NCI-H2227 (cell line): ENCODE results near the gene HOXB4.
A peak's percentile ranks its signal among the peaks of the same experiment; 100 is the strongest.

Source experiments
- DNase-seq: peaks from one replicate; lab custom pipeline; 2025; ENCODE audit not compliant: unreplicated experiment; lab: John Stamatoyannopoulos, UW

The HOXB4 gene

DNA sequence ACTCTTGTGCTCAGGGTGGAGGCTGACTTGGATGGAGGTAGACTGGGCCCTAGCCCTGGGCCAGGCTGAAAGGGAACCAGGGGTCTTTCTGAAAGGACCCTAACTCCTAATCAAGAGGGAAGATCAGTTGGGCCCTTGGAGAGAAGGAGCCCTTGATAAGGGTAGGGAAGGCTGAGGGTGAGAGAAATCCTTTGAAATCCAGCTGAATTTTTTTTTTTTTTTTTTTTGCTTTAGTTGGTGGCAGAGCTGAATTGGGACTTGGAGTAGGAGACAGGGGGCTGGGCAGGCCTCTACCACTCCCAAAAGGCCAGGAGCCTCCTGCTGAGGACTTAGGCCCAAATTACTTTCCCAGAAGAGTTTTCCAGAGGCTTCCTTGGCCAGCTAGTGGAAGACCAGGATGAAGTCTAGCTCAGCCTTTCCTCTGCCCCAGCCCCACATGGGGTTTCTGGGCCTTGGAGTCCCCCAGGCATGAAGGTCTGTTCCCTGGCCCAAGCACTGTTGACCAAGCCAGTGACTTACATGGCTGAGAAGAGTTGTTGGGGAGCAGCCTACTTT, 12.5 kb upstream of the HOXB4 start:
- no peak for DNase-seq

GRCh38 chr17:48589831-48590606, 11.9 kb upstream of the HOXB4 start, which contains the start of gene HOXB3:
TSS of gene HOXB3 (minus strand) at chr17:48590241. CDS start at chr17:48552474, 37,767 bp downstream.
- no peak for DNase-seq

- no peak for DNase-seq
Measured at GRCh38 chr17:48589060-48589830, 11.1 kb upstream of the HOXB4 start.

DNA sequence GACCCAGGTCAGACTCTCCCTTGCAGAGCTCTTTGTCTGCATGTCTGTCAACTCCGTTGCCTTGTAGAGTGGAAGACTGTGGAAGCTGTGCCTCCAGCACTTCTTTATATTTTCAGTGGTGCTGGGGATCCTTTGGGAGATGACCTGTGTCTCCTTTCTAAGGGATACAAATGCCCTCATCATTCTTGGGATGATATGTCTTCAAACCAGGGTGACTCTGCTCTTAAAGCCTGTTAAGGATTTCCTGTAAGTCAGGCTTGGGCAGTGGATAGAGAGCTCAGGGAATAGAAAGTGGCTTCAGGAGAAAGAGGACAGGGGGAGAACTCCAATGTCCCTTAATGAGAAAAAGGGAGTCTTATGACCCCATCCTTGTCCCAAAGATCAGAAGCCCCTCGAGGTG, 10.4 kb upstream of the HOXB4 start:
- no peak for DNase-seq

DNA sequence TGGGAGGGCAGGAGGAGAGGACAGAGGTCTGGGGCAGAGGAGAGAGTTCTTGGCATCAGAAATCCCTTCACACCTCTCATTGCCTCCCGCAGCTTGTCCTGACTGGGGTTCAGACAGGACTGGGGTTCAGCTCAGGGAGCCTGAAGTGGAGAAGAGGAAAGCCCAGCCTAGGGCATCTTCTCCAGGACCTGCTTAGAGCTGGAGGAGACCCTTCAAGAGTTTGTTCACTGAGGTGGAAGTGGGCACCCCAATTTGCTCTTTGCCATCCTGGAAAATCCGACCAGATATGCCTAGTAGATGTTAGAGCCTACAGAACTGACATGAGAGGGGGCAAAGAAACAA, 9.9 kb upstream of the HOXB4 start:
- no peak for DNase-seq

GRCh38 chr17:48587276-48588073, 9.3 kb upstream of the HOXB4 start:
- DNase-seq = no peak

DNA sequence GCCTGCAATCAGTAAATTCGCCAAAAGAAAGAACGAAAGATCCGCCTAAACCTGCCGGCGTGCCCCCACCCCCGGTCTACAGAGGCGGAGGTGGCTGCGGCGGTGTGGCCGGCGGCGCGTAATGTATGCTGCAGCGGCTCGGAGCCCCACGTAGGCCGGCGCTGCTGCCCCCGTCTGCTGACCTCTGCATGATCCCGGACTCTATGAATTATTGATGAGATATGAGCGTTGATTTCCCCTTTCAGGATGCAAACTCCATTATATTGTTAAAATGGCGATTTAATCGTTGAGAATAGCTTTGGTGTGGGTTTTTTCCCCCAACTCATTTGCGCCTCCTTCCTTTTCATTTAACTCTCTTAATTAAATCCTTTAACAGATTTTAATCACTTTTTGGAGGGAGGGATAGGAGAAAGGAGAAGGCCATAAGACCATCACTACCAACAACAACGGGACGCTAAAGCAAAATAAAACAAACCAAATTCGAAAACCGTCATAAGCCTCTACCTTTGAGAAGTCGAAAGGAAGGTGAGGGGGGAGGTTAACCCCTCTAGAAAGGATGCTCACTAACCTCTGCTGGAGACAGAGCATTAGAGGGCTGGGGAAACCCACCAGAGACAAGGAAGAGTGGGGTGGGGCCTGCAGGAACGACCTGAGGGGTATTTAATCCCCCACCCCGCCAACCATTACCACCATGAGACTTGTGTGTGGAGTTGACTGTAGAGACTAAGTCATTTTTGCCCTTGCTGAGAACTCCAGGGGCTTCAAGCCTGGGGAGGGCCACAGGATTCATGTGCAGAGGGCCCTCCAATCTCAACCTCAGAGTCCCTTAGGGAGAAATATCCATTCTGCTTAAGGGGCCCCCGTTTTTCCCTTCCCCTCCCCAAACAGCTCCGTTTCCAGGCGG, 8.5 kb upstream of the HOXB4 start:
- DNase-seq = peak; percentile 29

GRCh38 chr17:48584223-48584741, 6.1 kb upstream of the HOXB4 start:
- DNase-seq = no peak

DNA sequence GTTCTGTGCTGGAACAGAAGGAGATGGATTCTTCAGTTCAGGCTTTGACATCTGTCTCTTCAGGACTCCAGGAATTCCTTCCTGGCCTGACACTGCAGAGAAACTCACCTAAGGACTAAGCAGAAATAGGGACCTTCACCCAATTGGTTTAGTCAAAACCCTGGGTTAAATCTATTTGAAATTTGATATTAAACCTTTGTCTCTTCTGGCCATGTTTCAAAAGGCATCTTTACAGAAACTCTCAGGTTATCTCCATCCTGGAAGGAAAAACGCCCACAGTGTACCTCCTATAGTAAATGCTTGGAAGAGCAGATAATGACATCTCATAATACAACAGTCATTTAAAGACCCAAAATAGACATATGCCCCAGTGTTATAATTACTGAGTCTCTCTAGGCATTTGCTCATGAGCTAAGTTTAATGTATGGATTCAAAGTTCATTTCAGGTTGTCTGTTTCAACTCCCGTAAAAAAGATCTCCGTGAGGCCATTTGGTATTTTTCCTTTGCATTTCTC, 5.6 kb upstream of the HOXB4 start:
- DNase-seq = no peak

- DNase-seq = no peak
Measured at GRCh38 chr17:48582750-48583069, 4.6 kb upstream of the HOXB4 start.

DNA sequence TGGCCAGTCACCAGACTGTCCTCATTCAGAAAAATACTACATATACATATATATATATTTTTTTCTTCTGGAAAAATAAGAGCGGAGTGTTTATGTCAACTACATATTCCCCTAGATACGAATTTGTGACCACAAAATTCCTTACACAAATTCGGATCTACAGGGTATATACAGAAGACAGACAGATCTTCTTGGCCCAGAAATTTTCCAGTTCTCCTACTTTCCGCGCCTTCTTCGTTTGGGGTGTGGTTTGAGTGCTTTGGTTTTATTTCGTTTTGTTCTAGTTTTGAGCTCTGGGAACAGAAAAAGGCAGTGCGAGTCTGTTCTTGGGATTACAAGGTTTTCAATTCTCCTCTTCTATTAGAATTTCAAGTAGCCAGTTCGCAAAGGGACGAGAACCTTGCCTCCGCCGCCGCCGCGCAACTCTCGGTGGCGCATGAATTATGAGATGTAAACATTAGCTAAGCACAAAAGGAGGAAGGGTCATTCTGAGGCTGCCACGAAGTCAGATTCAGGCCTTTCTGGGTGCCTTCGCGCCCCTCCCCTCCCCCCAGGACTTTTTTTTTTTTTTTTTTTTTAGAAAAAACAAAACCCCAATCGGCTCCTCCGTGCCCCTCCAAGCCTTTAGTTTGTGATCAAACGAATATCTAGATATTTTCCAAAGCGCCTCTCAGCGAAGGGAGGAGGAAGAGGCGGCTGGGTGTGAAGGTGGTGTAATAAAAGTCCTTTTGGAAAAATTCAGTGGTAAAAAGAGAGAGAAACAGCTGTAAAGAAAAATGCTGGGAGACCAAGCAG, 1.8 kb upstream of the HOXB4 start:
- peak; percentile 34 for DNase-seq

- DNase-seq = no peak
Measured at GRCh38 chr17:48579471-48579759, 1.3 kb upstream of the HOXB4 start.

DNA sequence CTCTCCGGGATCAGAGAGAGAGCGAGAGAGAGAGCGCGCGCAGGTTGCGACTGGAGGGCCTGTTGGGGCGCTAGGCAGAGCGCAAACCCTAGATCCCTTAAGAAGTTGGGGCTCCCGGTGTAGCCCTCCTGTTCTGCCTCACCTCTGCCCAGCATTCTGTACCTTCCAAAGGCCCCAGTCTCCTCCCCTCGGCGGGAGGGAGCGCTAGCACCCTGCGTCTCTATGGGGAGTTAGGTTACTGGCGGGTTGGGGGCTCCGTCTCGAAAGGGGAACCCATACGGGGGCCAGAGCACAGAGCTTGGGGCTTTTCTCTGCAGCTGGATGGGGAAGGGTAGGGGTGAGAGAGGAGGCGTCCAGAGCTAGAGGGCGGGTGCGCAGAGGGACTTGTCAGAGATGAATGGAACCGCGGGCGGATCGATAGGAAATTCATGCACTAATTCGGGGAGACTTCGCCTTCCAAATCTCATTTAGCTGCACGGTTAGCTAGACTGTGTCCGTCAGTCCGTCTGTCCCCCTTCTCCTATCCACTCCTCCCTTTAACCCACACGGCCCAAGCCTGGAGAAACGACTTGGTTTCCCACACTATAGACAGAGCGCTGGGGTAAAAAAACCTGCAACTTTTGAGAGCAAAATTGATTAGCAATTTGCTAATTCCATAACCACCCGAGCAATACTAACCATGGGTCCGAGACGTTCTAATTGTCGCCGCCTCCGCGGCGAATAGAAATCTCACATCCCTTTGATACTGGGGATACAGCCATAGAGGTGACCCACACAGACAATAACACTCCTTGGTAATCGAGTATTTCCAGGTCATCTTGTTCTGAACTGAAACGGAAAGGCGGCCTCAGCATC, 693 bp upstream of the HOXB4 start:
- peak; percentile 21 for DNase-seq

GRCh38 chr17:48577330-48577945, 712 bp downstream of the HOXB4 start:
- DNase-seq = no peak

DNA sequence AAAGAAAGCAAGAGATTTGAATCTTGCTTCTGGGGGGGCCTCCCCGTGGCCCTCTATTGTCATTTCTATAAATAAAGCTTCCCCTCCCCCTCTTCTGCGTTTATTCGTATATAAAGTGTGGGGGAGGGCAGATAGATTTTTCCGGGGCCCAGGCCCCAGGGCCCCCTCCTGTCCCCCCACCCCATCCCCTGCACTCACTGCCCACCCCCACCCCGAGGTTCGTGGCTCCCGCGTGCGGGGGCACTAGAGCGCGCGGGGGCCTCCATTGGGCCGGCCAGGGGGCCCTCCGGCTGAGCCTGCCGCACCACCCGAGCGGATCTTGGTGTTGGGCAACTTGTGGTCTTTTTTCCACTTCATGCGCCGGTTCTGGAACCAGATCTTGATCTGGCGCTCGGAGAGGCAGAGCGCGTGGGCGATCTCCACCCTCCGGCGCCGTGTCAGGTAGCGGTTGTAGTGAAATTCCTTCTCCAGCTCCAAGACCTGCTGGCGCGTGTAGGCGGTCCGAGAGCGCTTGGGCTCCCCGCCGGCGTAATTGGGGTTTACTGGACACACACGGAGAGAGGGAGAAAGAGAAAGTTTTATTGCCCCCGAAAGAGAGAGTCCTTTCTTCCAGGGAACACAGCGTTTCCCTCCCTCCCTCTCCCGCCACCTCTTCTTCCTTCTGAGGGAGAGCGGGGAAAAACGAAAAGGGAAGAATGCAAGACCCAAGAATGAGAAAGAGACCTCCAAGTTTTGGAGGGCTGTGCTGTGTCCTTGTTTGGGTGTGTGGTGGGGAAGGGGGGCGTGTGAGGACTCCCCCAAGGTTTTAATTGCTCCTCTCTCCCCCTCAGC, 1.5 kb downstream of the HOXB4 start:
- DNase-seq = peak; percentile 22

DNA sequence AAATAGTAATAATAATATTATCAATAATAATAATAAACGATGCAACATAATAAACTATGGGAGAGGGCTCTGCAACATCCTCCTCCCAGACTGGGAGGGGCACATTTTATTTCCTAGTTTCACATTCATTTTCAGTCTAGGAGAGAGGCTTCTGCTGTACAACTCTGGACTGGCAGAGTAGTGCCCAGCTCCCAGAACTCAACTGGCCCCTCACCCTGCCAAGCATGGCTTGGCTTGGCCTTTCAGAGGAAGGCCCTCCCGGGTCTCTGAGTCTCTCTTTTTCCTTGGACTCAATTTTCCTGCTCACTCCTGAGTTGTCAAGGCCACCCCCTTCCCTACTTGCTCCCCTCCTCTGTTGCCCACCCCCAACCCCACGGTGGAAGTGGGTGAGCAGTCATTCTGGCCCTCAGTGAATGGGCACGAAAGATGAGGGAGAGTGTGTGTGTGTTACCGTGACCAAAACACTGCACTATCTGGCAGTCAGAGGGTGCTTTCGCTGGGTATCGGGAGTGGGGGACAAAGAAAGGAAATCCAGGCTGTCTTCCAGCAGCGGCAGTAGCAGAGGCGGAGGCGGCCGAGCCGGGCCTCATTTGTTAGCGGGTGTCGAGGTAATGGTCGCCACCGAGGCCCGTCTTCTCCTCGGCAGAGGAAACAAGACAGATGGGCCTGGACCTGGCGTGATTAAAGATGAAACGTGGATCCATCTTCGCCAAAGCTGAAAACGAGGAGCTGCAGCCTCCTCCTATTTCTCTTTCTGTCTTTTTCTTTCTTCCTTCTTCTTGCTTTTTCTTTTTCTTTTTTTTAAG, 2.3 kb downstream of the HOXB4 start:
- no peak for DNase-seq
